ENCODE data around the gene ASPRV1.

Gene ASPRV1

GRCh38 chr2:69969126-69969983 lies 7.9 kb upstream of the ASPRV1 start:
- Histone ChIP-seq H3K4me1 (ENCODE audit: control insufficient read depth, low read depth, low read length) (no peaks in the 10 kb centered on the region), H3K36me3 (ENCODE audit: control insufficient read depth, low read depth, low read length) (no peaks in the 10 kb centered on the region), H3K9ac (ENCODE audit: low read length) (no peak overlapping the region), H3K4me3 (ENCODE audit: low read length) (no peak overlapping the region), H3K27me3 (ENCODE audit: control insufficient read depth, insufficient read depth, low read length) (no peaks in the 10 kb centered on the region), H3K9me3 (ENCODE audit: control insufficient read depth, low read depth, low read length) (no peaks in the 10 kb centered on the region), H3K27ac (ENCODE audit: low read length) (no peak overlapping the region)

DNA sequence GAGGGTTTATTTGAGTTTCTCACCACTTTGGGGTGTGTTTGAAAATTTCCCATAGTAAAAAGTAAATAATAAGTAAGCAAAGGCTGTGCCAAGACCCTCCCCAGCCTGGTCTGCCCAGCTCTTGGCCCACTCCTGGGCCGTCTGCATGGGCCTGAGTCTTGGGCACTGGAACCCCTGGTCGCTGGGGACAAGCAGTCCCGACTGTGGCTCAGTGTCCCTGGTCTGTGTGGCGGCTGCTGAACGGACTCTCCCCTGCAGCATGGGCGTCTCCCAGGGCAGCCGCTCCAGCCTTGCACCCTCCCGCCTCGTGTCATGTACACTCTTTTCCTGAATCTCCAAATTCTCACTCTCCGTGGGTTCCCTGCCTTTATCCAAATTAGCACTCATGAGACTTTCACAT lies 7.2 kb upstream of the ASPRV1 start:
- no peak overlapping the region for H3K4me3 ChIP-seq (ENCODE audit: low read length)
- no peaks in the 10 kb centered on the region for H3K27me3 ChIP-seq (ENCODE audit: control insufficient read depth, insufficient read depth, low read length)

DNA sequence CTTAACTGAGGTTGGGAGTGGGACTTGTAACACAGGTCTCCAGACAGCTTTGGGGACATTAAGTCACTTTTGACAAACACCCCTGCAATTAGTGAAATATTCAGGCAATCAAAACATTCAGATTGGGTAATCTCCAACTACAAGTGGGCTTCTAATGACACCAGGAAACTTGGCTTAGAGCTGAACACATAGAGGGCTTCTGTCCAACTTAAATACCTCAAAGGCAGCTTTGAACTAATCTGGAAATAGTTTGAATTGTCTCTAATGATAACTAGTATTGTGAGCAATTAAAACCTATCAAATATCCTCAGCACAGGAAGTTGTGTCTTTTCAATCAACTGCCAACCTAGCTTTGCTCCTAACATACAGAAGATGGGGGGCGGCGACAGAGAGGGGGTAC lies 5.1 kb upstream of the ASPRV1 start:
- no peaks in the 10 kb centered on the region for H3K36me3 ChIP-seq (ENCODE audit: control insufficient read depth, low read depth, low read length)
- peaks cover 7% of the 10 kb centered on the region for H3K4me1 ChIP-seq (ENCODE audit: control insufficient read depth, low read depth, low read length)
- H3K27ac ChIP-seq (ENCODE audit: low read length), result no peak overlapping the region
- no peak overlapping the region for H3K4me3 ChIP-seq (ENCODE audit: low read length)
- no peaks in the 10 kb centered on the region for H3K27me3 ChIP-seq (ENCODE audit: control insufficient read depth, insufficient read depth, low read length)
- H3K9me3 ChIP-seq (ENCODE audit: control insufficient read depth, low read depth, low read length), result no peaks in the 10 kb centered on the region
- no peak overlapping the region for H3K9ac ChIP-seq (ENCODE audit: low read length)

More for the DNA sequence above, 7.2 kb upstream of the ASPRV1 start:
- H3K4me1 ChIP-seq (ENCODE audit: control insufficient read depth, low read depth, low read length), result peaks cover 5% of the 10 kb centered on the region
- H3K9ac ChIP-seq (ENCODE audit: low read length), result no peak overlapping the region
- H3K27ac ChIP-seq (ENCODE audit: low read length), result no peak overlapping the region
- H3K36me3 ChIP-seq (ENCODE audit: control insufficient read depth, low read depth, low read length), result no peaks in the 10 kb centered on the region
- no peaks in the 10 kb centered on the region for H3K9me3 ChIP-seq (ENCODE audit: control insufficient read depth, low read depth, low read length)

GRCh38 chr2:69965756-69966445 lies 4.5 kb upstream of the ASPRV1 start:
- Histone ChIP-seq H3K9ac (ENCODE audit: low read length) (no peak overlapping the region), H3K27me3 (ENCODE audit: control insufficient read depth, insufficient read depth, low read length) (no peaks in the 10 kb centered on the region), H3K27ac (ENCODE audit: low read length) (no peak overlapping the region), H3K36me3 (ENCODE audit: control insufficient read depth, low read depth, low read length) (no peaks in the 10 kb centered on the region), H3K4me3 (ENCODE audit: low read length) (no peak overlapping the region), H3K4me1 (ENCODE audit: control insufficient read depth, low read depth, low read length) (peaks cover 7% of the 10 kb centered on the region), H3K9me3 (ENCODE audit: control insufficient read depth, low read depth, low read length) (no peaks in the 10 kb centered on the region)

DNA sequence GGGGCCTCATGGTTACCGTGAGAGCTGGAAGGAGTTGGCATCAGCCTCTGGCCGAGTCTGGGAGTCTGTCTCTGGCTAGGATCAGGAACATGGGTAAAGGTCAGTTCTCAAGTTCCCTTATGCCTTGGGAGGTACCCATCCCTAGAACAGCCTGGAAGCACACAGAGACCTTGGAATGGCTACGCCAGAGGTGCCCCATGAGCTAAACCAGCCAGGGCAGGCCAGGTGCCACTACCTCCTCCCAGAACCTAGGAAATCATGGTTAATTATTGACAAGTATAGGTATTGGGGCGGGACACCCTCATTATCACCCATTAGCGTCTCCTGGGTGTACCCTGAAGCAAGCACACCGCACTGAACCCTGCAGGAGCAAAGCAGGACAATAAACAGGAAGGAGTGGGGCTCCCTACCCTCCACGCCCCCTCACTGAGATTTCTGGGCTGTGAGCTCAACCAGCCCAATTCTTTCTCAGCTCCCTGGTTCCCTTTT lies 3.0 kb upstream of the ASPRV1 start:
- H3K36me3 ChIP-seq (ENCODE audit: control insufficient read depth, low read depth, low read length), result no peaks in the 10 kb centered on the region
- peaks cover 7% of the 10 kb centered on the region for H3K4me1 ChIP-seq (ENCODE audit: control insufficient read depth, low read depth, low read length)
- no peaks in the 10 kb centered on the region for H3K27me3 ChIP-seq (ENCODE audit: control insufficient read depth, insufficient read depth, low read length)
- no peak overlapping the region for H3K27ac ChIP-seq (ENCODE audit: low read length)
- no peak overlapping the region for H3K4me3 ChIP-seq (ENCODE audit: low read length)
- no peak overlapping the region for H3K9ac ChIP-seq (ENCODE audit: low read length)
- H3K9me3 ChIP-seq (ENCODE audit: control insufficient read depth, low read depth, low read length), result no peaks in the 10 kb centered on the region

DNA sequence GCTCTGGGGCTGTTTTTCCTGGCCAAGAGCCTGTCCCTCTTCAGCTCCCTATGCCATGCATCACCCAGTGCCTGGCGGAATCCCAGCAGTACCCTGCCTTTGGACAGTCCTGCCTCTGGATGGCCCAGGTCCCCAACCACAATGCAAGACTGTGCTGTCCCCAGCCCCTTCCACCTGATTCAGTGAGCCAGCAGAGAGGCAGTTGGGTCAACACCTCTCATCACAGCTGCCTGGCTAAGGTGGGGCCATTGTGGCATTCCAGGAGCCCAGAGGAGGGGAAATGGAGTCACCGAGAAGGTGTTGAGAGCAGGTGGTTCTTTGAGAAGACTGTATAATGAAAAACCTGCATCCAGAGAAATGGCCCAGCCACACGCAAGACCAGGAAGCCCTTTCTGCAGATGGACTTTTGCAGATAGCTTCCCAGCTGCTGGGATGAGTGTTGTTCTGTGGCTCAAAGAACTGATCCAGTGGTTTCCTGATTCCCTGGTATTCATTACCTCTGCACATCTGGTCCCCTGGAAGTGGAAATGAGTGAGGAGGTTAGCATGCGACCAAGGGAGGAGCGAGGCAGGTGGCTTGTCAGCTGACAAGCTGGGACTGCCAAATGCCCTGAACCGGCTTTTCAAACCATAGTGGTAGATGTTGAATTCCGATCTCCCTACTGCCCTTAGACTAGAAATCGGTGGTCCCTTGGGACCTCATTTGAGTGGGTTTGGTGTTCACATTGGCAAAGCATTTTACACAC lies 1.7 kb upstream of the ASPRV1 start:
- Histone ChIP-seq H3K9ac (ENCODE audit: low read length) (no peak overlapping the region), H3K4me3 (ENCODE audit: low read length) (no peak overlapping the region), H3K36me3 (ENCODE audit: control insufficient read depth, low read depth, low read length) (no peaks in the 10 kb centered on the region), H3K27ac (ENCODE audit: low read length) (no peak overlapping the region), H3K27me3 (ENCODE audit: control insufficient read depth, insufficient read depth, low read length) (no peaks in the 10 kb centered on the region), H3K4me1 (ENCODE audit: control insufficient read depth, low read depth, low read length) (peaks cover 7% of the 10 kb centered on the region), H3K9me3 (ENCODE audit: control insufficient read depth, low read depth, low read length) (no peaks in the 10 kb centered on the region)

DNA sequence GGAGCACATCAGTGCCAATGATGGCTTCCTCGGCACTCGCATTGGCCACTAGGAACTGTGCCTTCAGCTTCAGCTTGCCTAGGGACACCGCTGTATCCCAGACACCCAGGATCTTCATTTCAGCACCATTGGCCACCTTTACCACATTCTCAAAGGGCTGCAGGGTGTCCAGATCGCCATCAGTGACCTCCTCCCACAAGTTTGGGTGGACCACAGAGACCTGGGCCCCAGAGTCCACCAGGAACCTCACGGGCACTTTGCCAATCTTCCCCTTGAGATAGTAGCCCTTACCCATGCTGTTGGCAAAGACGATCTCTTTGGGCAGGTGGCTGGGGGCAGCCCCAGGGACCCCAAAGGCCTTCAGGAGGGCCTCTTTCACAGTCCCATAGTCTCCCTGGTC lies 610 bp downstream of the ASPRV1 start:
- no peaks in the 10 kb centered on the region for H3K9me3 ChIP-seq (ENCODE audit: control insufficient read depth, low read depth, low read length)
- no peaks in the 10 kb centered on the region for H3K36me3 ChIP-seq (ENCODE audit: control insufficient read depth, low read depth, low read length)
- H3K9ac ChIP-seq (ENCODE audit: low read length), result no peak overlapping the region
- H3K27me3 ChIP-seq (ENCODE audit: control insufficient read depth, insufficient read depth, low read length), result no peaks in the 10 kb centered on the region
- H3K4me3 ChIP-seq (ENCODE audit: low read length), result no peak overlapping the region
- H3K4me1 ChIP-seq (ENCODE audit: control insufficient read depth, low read depth, low read length), result peaks cover 7% of the 10 kb centered on the region
- H3K27ac ChIP-seq (ENCODE audit: low read length), result no peak overlapping the region

- no peak overlapping the region for H3K9ac ChIP-seq (ENCODE audit: low read length)
- H3K36me3 ChIP-seq (ENCODE audit: control insufficient read depth, low read depth, low read length), result no peaks in the 10 kb centered on the region
- H3K27ac ChIP-seq (ENCODE audit: low read length), result no peak overlapping the region
- no peaks in the 10 kb centered on the region for H3K9me3 ChIP-seq (ENCODE audit: control insufficient read depth, low read depth, low read length)
- peaks cover 7% of the 10 kb centered on the region for H3K4me1 ChIP-seq (ENCODE audit: control insufficient read depth, low read depth, low read length)
- H3K4me3 ChIP-seq (ENCODE audit: low read length), result no peak overlapping the region
- no peaks in the 10 kb centered on the region for H3K27me3 ChIP-seq (ENCODE audit: control insufficient read depth, insufficient read depth, low read length)
Observed at GRCh38 chr2:69959425-69959824, 2.0 kb downstream of the ASPRV1 start.

DNA sequence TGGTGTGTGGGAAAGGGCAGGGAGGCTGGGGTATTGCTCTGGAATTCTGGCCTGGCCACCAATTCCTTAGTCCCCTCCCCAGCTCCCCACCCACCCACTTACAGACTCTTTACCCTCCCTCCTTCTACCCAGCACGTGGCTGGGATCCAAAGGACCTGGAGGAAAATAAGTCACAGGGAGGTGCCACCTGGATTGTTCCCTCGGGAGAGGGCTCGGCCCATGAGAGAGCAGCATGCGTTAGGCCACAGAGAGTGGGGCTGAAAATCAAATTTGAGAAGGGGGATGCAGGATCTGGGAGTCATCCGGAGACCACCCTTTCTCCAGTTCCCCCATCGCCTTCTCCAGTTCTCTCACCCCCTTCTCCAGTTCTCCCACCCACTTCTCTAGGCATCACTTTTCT lies 3.0 kb downstream of the ASPRV1 start:
- Histone ChIP-seq H3K9ac (ENCODE audit: low read length) (no peak overlapping the region), H3K4me3 (ENCODE audit: low read length) (no peak overlapping the region), H3K9me3 (ENCODE audit: control insufficient read depth, low read depth, low read length) (no peaks in the 10 kb centered on the region), H3K36me3 (ENCODE audit: control insufficient read depth, low read depth, low read length) (no peaks in the 10 kb centered on the region), H3K27ac (ENCODE audit: low read length) (no peak overlapping the region), H3K27me3 (ENCODE audit: control insufficient read depth, insufficient read depth, low read length) (no peaks in the 10 kb centered on the region), H3K4me1 (ENCODE audit: control insufficient read depth, low read depth, low read length) (peaks cover 1% of the 10 kb centered on the region)

DNA sequence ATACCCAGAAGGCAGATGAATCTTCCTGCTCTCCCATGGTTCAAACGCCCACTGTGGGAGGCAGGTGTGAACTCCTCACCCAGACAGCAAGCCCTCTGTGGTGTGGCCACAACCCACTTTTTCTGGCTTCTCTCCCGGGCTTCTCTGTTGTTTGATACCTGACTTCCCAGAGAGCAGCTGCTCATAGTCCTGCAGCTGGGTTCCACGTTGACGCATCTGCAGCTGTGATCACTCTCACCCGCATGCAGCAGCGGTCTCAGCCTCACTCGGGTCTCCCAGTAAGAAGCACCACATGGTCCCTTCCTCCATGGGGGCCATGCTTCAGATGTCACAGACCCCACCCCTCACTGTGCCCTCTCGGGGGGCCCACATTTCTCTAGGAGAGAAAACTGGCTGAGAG lies 3.5 kb downstream of the ASPRV1 start:
- H3K27ac ChIP-seq (ENCODE audit: low read length), result no peak overlapping the region
- H3K36me3 ChIP-seq (ENCODE audit: control insufficient read depth, low read depth, low read length), result no peaks in the 10 kb centered on the region
- no peak overlapping the region for H3K9ac ChIP-seq (ENCODE audit: low read length)
- H3K27me3 ChIP-seq (ENCODE audit: control insufficient read depth, insufficient read depth, low read length), result no peaks in the 10 kb centered on the region
- H3K9me3 ChIP-seq (ENCODE audit: control insufficient read depth, low read depth, low read length), result no peaks in the 10 kb centered on the region
- no peaks in the 10 kb centered on the region for H3K4me1 ChIP-seq (ENCODE audit: control insufficient read depth, low read depth, low read length)
- no peak overlapping the region for H3K4me3 ChIP-seq (ENCODE audit: low read length)

DNA sequence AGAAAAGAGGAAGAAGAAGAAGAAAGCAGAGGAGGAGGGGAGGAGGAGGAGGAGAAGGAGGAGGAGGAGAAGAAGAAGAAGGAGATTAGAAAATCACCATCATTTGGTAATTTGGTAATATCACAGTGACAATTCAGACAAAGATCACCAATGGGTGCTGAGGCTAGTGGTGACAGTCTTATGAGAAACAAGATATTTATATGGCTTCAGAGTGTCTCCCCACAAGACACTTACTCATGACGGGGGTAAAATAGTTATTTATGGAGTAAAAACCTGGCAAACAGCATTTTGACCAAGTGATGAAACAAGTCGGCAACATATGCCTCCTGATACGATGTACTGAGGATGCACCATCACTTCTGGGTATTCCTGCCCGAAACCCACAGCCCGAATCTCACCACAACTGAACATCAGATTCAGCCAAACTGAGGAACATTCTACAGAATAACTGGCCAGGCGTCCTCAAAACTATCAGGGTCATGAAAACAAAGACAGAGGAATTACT lies 4.9 kb downstream of the ASPRV1 start:
- no peaks in the 10 kb centered on the region for H3K4me1 ChIP-seq (ENCODE audit: control insufficient read depth, low read depth, low read length)
- H3K9ac ChIP-seq (ENCODE audit: low read length), result no peak overlapping the region
- no peaks in the 10 kb centered on the region for H3K36me3 ChIP-seq (ENCODE audit: control insufficient read depth, low read depth, low read length)
- H3K27me3 ChIP-seq (ENCODE audit: control insufficient read depth, insufficient read depth, low read length), result no peaks in the 10 kb centered on the region
- H3K9me3 ChIP-seq (ENCODE audit: control insufficient read depth, low read depth, low read length), result no peaks in the 10 kb centered on the region
- no peak overlapping the region for H3K27ac ChIP-seq (ENCODE audit: low read length)
- H3K4me3 ChIP-seq (ENCODE audit: low read length), result no peak overlapping the region

All from iPS-18a (cell line).